CD4-positive, alpha-beta T cell treated with Interleukin-10 for 1 hour (primary cell): Measurements from ENCODE around the gene USE1.

Experiments used
- DNase-seq: peaks from one replicate; pipeline ENCODE4 v3.0.0-alpha.2; 2020

Gene USE1

GRCh38 chr19:17205237-17206140 lies 9.7 kb upstream of the USE1 start:
- peak; percentile 72 for DNase-seq

GRCh38 chr19:17206736-17207581 lies 8.2 kb upstream of the USE1 start:
- no peak for DNase-seq

- DNase-seq, result peak; percentile 50
Measured at GRCh38 chr19:17209126-17210036, 5.8 kb upstream of the USE1 start.

- no peak for DNase-seq
Measured at GRCh38 chr19:17210296-17210695, 4.9 kb upstream of the USE1 start.

GRCh38 chr19:17211547-17212446 lies 3.4 kb upstream of the USE1 start:
- DNase-seq, result no peak

- DNase-seq, result no peak
Measured at GRCh38 chr19:17213334-17213733, 1.8 kb upstream of the USE1 start.

GRCh38 chr19:17214508-17215126 lies 540 bp upstream of the USE1 start:
- DNase-seq, result no peak

- no peak for DNase-seq
Measured at GRCh38 chr19:17216058-17216670, 1.0 kb downstream of the USE1 start.

GRCh38 chr19:17219286-17219685 lies 4.1 kb downstream of the USE1 start:
- no peak for DNase-seq

- no peak for DNase-seq
Measured at GRCh38 chr19:17220207-17220758, 5.1 kb downstream of the USE1 start.

GRCh38 chr19:17225053-17225452 lies 9.9 kb downstream of the USE1 start:
- DNase-seq, result no peak

- peak; percentile 96 for DNase-seq
Measured at GRCh38 chr19:17226002-17226933, 11.1 kb downstream of the USE1 start, which contains the start of gene OCEL1. Gene OCEL1, plus strand, starts transcription at chr19:17226226. Its CDS starts 22 bp downstream, at chr19:17226248.

GRCh38 chr19:17227798-17228367 lies 12.7 kb downstream of the USE1 start:
- DNase-seq, result no peak

- DNase-seq, result no peak
Measured at GRCh38 chr19:17229890-17230289, 14.7 kb downstream of the USE1 start.

- DNase-seq, result no peak
Measured at GRCh38 chr19:17232258-17232657, 17.1 kb downstream of the USE1 start.

- DNase-seq, result peak; percentile 66
Measured at GRCh38 chr19:17234911-17235299, 19.7 kb downstream of the USE1 start.

GRCh38 chr19:17235300-17235970 lies 20.3 kb downstream of the USE1 start:
- DNase-seq, result peak; percentile 80
